GM18507 (cell line): ENCODE measurements around the gene CCDC85C.

Experiments
- DNase-seq: peaks from one replicate; pipeline ENCODE4 v3.0.0; 2011; ENCODE audit warnings: low read depth; ENCODE audit not compliant: insufficient read length; ENCODE audit errors: extremely low spot score
- FAIRE-seq: peaks from 2 replicates; lab custom pipeline; 2011; peaks lifted over from hg19 to GRCh38; lab: Jason Lieb, UNC

Gene CCDC85C

DNA sequence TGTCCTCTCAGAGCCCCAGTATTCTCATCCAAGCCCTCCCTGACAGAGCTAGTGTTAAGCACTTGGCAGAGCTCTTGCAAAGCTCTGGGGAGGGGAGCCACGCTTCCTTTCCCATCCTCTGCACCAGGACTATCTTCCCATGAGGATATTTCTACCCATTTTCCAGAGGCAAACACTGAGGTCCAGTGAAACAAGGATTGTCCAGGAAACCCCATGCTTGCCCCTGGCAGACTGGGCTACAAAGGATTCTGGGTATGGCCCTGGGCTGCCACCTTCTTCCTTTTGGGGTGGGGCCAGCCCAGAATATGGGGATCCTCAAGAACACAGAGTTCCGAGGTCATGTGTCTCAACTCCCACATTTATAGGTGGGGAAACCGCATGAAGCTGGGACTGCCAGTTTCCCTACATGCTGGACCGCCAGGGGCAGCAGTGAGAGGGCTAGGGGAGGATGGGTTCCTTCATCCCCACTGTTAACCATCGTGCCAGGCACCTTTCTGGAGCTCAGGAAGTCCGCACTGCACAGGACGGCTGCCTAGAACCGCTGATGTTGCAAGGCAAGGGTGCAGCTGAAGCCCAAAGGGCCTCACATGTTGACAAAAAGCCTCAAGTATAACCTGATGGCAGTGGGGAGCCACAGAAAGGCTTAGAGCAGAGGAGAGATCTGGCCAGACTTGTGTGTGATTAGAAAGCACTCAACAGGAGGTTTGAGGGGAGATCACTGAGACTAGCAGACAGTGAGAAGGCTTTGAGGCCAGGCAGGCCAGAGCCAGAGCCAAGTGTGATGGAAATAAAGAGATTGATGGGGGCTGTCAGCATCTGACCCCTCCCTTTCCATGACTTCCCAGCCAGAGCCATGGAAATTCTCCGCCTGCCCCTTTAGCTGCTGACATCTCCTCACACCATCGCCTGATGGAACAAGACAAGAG lies 5.5 kb upstream of the CCDC85C start:
- no peak for FAIRE-seq
- DNase-seq = no peak

DNA sequence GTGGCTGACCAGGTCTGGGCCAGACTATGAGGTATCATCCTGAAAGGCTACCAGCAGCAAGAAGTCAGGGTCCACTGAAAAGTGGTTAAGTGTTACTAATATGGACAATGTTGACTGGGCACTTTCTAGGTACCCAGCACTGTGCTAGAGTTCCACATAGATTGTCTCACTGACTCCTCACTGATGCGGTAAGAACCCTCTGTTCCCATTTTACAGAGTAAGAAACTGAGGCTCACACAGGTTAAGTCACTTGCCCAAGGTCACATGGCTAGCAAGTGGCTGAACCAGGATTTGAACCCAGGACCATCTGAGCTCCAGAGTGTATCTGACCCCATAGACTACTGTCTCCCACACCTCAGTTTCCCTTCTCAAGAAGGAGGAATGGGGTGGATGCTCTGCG lies 4.6 kb upstream of the CCDC85C start:
- FAIRE-seq (no peak), DNase-seq (no peak)

DNA sequence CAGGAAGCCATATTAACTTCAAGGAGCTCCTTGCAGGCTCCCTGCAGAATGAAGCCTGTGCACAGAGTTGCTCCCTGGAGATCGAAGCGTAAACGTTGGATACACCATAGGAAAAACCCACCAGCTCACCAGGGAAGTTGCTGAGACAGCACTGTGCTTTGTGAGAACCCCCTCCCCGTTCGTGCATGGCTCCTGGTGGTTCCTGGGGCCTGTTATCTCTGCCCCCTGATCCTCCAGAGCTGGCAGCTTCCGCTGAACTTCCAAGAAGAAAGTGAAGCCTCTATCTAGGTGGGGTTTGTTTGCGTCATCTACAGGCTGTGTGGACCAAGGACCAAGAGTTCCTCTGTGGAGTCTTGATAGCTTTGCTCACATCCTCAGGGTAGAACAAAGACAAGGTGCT lies 2.4 kb upstream of the CCDC85C start:
- FAIRE-seq (no peak), DNase-seq (no peak)

DNA sequence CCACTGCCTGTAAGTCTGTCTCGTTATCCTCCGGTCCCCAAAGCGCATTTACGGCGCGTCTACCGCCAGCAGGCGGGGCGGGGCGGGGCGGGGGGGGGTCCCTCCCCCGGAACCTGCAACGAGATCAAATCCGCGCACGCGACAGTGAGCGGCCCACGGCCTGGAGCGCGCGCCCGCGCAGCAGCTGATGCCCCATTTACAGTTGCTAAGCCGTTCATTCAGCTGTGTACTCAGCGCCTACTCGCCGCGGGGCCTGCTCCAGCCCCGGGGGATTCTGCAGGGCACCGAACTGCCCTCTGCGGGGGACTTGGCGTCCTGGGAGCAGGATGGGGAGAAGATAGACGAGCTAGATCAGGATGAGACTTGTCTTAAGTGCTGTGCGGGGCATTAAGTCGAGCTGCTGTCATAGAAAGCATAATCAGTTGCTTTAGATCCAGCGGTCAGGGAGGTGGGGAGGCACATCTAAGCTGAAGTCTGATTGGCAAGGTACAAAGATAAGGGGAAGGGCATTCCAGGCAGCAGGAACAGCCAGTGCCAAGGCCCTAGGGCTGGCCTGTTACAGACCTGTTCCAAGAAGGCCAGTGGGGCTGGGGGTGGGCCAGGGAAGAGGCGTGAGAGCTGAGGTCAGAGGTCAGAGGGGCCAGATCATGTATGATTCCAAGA lies 1.4 kb upstream of the CCDC85C start:
- FAIRE-seq (no peak), DNase-seq (peak; percentile 56)

DNA sequence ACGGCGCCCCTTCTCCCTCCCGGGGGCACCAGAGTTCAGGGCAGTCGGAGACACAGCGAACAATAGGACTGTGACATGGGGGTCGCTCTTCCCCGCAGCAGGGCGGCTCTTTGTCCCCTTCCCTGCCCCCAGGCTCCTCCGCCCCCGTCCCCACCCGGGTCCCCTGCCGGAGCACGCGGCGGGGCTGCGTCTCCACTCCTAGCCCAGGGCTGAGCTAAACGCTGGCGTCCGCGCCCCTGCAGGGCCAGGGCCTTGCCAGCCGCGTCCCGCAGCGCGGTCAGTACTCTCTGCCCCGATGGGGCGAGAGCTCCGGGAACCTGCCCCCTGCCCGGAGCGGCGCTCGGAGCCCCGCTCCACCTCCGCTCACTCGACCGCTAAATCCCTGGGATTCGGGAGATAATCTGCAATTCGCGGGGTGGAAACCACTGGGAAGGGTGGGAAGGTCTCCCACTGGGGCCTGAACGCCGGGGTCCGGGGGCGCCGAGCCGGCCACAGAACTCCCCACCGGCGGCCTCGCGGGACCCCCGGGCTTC lies 825 bp upstream of the CCDC85C start:
- FAIRE-seq (no peak), DNase-seq (no peak)

DNA sequence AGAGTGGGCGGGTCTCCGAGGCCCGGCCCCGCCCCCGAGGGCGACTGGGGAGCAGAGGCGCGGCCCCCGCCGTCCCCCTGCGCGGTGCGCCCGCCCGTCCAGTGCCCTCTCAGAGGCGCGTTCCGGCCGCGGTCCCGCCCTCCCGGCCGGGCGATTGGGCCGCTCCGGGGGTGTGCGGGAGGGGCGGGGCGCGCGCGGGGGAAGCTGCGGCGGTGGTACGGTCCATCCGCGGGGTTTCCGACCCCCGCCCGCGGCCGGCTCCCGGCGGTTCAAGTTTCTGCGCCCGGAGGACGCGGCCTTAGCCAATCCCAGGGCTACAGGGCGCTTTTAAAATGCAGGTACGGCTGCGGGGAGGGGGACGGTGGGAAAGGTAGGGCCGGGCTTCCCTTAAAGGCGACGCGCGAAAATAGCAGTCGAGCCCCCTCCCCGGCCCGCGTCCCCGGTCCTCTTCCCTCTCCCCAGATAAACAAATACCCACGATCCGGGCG lies 315 bp upstream of the CCDC85C start:
- DNase-seq (peak; percentile 97), FAIRE-seq (peak; percentile 86)

DNA sequence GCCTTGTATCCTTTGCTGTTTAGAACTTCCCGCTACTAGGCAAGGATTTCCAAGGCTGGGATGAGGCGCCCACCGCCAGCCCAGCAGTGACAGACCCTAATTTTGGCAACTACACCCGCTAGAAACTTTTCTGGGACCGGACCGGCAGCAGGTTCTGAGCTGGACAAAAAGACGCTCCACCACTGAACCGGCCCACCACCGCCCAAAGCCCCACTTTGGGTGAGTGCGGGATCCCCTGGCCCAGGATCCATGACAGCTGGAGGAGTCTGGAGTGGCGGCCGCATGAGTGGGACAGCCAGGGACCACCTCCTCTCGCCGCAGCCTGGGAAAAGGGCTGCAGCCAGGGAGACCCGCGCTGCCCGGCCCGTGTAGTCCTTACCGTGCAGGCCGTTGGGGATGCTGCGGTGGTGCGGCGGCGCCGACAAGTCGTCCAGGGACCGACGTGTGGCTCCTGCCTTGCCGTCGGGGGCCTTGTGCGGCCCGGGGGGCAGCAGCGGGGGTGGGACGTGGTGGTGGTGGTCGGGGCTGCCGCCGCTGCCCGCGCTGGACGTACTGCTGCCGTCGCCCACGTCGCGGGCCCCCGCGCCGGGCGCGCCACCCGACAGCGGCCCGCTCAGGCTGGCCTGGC lies 1.1 kb downstream of the CCDC85C start:
- DNase-seq = no peak
- no peak for FAIRE-seq

DNA sequence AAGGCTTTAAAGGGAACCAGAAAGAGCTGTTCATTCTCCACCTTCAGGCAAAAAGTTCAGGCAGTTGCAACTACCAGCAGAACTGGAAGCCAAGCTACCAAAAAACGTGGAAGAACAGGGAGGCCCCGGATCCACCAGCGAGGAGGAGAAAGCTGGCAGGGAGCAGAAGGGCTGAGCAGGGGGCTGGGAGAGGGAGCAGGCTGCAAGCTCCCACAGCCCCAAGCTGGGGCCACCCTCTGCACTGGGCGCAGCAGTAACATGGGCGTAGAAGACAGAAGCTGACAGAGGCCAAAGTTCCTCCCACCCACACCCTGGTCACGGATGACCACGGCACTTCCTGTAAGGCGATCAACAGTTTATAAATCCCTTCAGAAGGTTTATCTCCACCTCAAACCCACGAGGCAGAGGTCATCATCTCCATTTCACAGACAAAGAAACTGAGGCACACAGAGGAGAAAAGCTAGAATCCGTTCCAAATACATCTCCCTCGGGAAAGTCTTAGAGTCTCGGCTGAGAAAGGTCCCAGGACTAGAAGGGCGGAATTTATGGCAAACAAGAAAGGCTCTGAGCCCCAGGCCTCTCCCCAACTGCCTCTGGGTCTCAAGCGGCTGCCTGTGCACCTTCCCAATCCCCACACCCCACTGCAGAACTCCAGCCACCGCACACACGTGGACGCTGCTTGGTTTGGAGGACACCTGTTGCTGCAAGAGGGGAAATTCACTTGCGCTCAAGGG lies 1.8 kb downstream of the CCDC85C start:
- no peak for DNase-seq

DNA sequence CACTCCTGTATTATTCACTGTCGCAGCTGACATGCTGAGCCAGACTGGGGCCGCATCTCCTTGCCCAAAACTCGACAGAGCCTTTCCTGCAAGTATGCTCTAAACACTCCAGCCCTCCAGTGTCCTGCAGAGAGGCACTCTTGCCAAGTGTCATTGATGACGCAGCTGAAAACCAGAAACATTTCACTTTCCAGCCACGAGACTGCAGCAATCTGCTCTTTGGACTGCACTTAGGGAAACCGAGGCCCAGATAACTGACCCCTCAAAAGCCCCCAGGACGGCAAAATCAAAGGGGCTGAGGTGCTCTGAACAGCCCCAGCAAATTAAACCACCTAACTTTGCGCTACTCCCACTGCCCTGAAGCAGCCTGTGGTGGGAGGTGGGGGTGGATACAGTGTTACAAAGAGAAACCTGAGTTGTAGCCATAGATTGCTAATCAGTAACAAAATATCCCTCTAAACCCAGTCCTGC lies 2.6 kb downstream of the CCDC85C start:
- FAIRE-seq (no peak), DNase-seq (no peak)

More for the DNA sequence above, 1.8 kb downstream of the CCDC85C start:
- peak; percentile 76 for FAIRE-seq

DNA sequence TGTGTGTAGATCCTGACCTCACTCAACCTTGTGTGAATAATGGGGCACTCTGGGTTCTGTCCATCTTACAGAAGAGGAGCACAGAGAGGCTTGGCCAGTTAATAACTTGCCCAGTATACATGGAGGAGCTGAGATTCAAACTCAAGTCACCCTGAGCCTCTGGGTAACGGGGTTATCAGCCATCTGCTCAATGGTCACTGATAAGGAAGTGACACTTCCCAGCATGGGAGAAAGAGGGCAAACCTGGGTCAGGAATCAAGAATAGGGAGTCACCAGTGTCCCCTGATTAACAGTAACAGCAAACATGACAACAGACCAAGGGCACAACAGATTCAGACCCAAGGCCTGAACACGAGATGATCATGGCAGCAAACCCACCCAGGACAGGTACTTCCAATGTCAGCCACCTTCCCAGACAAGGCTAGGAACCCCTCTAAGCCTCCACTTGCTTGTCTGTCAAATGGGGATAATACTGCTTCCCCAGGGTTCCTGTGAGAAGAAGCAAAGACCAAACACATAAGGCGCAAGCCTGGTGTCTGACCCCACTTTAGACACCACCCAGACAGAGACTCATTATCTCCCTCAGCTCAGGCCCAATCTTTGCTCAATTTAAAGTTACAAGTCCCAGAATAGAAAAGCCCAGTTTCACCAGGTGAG lies 3.6 kb downstream of the CCDC85C start:
- FAIRE-seq (no peak), DNase-seq (no peak)

DNA sequence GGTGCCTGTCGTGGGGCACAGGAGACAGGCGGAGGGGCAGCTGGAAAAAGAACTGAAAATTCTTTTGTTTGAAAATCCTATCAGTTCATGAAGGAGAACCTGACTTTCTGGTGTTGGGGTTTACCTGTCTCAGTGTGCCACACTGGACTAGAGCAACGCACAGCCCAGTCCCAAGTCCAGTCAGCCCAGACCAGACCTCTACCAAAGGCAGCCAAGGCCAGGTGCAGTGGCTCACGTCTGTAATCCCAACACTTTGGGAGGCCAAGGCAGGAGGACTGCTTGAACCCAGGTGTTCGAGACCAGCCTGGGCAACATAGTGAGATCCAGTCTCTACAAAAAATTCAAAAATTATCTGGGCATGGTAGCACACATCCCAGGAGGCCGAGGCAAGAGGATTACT lies 4.6 kb downstream of the CCDC85C start:
- DNase-seq (no peak), FAIRE-seq (no peak)

DNA sequence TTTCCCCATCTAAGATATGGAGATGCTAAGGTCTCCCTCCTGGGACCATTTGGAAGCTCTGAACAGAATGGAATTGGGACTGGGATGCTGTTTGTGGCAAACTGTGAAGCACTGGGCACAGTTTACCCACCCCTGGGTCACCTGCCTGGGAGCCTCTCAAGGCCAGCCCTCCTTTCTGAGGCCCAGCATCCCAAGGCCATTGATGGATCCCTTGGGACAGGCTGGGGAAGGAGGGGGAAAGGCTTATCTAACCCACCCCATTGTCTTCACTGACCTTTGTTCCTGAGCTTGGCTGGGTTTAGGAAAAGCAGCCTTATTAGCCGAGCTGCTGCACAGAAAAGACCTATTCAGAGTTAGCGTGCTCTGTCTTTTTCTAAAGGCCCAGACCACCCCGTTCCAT lies 5.2 kb downstream of the CCDC85C start:
- DNase-seq (no peak), FAIRE-seq (no peak)

DNA sequence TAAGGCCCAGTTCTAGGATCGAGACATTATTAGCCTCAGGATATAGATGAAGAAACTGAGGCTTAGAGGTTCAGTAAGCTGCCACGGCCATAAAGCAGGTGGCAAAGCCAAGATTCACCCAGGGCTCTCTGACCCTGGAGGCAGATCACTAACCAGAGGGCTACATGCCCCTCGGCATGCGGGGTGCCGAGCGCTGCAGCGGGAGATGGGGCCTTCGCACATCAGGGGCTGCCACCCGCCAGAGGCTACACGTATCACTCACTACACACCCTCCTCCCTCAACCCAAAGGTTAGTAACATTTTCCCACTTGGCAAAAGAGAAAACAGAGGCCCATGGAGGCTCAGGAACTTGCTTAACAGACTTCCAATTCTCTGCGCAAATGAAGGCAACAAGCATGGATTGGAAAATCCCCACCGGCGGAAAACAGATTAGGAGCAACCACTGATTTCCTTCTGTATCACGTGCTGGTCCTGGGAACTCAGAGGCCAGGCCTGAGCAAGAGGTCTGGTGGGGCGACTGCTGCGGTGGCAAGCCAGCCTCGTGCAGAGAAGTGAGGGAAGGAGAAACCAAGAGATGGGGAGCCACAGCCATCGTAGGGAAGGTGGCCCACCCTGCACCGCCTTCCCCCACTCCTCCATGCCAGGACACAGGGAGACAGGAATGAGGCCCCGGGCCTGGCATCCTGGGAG lies 6.0 kb downstream of the CCDC85C start:
- no peak for DNase-seq
- FAIRE-seq = no peak

DNA sequence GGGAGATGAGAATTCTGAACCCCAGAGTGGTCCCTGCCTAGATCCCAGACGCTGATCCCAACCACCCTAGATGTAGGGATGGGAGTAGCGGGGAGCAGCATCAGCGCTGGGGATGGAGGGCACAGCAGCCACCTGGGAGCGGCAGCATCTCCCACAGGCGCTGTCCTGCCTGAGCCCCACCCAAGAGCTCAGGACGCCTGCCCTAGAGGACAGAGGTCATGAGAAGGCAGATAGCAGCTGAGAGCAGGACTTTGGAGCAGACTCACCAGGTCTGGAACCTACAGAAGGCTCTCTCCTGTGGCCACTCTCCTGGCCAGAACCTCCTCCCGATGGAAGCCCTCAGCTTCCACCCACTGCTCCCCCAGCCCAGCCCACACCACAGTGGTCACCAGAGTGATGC lies 7.2 kb downstream of the CCDC85C start:
- FAIRE-seq = no peak
- no peak for DNase-seq

DNA sequence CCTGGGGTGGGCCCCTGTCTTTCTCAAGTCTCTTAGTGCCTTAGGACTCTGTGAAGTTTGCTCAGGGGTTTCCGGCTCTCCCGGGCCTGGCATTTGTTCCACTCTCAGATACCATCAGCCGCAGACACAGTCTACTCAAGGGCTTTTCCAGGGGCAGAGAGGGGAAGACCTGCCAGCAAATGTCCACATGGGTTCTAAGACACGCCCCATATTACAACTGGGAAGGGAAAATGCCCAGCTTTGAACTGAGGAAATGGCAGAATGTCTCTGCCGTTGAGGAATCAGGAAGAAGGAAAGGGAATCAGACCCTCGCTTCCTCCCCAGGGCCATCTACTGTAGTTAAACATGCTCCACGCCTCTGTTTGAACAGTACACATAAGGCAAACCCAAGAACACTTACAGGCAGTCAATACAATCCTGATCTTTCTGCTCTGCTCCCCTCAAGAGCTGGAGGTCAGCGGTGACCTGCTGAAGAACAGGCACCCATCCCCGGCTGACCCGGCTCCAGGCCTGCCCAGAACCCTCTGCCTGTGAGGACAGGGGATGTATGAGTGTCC lies 7.9 kb downstream of the CCDC85C start:
- DNase-seq (no peak), FAIRE-seq (no peak)

DNA sequence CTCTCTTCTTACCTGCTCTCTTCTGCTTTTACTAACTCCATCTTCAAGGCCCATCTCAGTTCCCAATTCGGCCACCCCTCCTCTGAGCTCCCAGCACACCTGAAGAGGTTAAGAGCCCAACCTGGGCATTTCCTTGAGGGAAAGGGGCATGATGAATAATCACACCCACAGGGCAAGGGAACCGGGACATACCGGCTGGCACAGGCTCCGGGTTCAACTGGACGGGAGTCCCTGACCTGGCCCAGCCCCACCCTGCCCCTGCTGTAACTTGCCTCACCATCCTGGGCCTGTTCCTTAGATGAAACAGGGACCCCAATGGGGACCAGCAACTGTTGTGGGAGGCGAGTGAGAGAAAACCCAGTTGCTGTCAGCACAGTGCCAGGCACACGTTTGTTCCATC lies 8.5 kb downstream of the CCDC85C start:
- FAIRE-seq (no peak), DNase-seq (no peak)

DNA sequence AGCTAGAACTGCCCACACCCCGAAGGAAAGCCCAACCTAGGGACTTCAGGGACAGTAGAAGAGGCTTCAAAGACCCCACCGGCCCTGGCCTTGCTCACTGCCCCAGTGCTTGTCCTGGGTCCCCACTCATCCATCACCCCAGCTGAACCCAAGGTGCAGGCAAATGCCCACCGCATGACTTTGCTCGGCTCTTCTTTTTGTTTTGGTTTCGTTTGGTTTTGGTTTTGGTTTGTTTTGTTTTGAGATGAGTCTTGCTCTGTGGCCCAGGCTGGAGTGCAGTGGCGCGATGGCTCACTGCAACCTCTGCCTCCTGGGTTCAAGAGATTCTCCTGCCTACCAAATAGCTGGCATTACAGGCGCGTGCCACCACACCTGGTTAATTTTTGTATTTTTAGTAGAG lies 9.0 kb downstream of the CCDC85C start:
- DNase-seq (no peak), FAIRE-seq (peak; percentile 86)
